SIG-M5 treated with dmso at 0.1 percent for 504 hours (cell line): Measurements from ENCODE around the gene ZNF341.
"Not testable (repeated sequence)": the region's sequence is repeated elsewhere in the genome, so short reads cannot be mapped to it uniquely, and the experiment has no call there.

Experiments
- DNase-seq: peaks from one replicate; lab custom pipeline; 2025; ENCODE audit not compliant: unreplicated experiment; lab: John Stamatoyannopoulos, UW

Gene ZNF341

GRCh38 chr20:33791959-33792597 lies 60.3 kb downstream of the ZNF341 start:
- DNase-seq: no peak

GRCh38 chr20:33792598-33792989 lies 60.8 kb downstream of the ZNF341 start:
- not testable (repeated sequence) for DNase-seq

GRCh38 chr20:33793011-33793931 lies 61.5 kb downstream of the ZNF341 start:
- DNase-seq: no peak

- DNase-seq: peak; percentile 39
Measured at GRCh38 chr20:33796263-33796906, 64.6 kb downstream of the ZNF341 start.

GRCh38 chr20:33796907-33797544 lies 65.2 kb downstream of the ZNF341 start:
- DNase-seq: no peak

GRCh38 chr20:33798444-33798843 lies 66.6 kb downstream of the ZNF341 start:
- no peak for DNase-seq

- DNase-seq: no peak
Measured at GRCh38 chr20:33803921-33804337, 72.1 kb downstream of the ZNF341 start.

GRCh38 chr20:33808388-33808787 lies 76.6 kb downstream of the ZNF341 start:
- DNase-seq: no peak

GRCh38 chr20:33810259-33810658 lies 78.5 kb downstream of the ZNF341 start:
- peak; percentile 17 for DNase-seq

- peak; percentile 99 for DNase-seq
Measured at GRCh38 chr20:33810885-33811775, 79.3 kb downstream of the ZNF341 start, which contains the start of gene CHMP4B. TSS of gene CHMP4B (plus strand) at chr20:33811348. CDS start at chr20:33811469, 121 bp downstream.

- DNase-seq: peak; percentile 22
Measured at GRCh38 chr20:33811776-33812151, 80.0 kb downstream of the ZNF341 start.

- peak; percentile 89 for DNase-seq
Measured at GRCh38 chr20:33812152-33812849, 80.5 kb downstream of the ZNF341 start.

GRCh38 chr20:33812908-33813462 lies 81.2 kb downstream of the ZNF341 start:
- no peak for DNase-seq

GRCh38 chr20:33814238-33814712 lies 82.5 kb downstream of the ZNF341 start:
- no peak for DNase-seq

GRCh38 chr20:33815671-33816070 lies 83.9 kb downstream of the ZNF341 start:
- no peak for DNase-seq

GRCh38 chr20:33816191-33816590 lies 84.4 kb downstream of the ZNF341 start:
- DNase-seq: no peak

- no peak for DNase-seq
Measured at GRCh38 chr20:33817411-33817810, 85.6 kb downstream of the ZNF341 start.

- no peak for DNase-seq
Measured at GRCh38 chr20:33819456-33819855, 87.7 kb downstream of the ZNF341 start.

GRCh38 chr20:33820362-33820761 lies 88.6 kb downstream of the ZNF341 start:
- DNase-seq: no peak
